SIG-M5 (cell line): ENCODE data around the gene HAND1.

ENCODE experiments used
- DNase-seq: peaks from one replicate; lab custom pipeline; 2025; lab: John Stamatoyannopoulos, UW

Gene HAND1

DNA sequence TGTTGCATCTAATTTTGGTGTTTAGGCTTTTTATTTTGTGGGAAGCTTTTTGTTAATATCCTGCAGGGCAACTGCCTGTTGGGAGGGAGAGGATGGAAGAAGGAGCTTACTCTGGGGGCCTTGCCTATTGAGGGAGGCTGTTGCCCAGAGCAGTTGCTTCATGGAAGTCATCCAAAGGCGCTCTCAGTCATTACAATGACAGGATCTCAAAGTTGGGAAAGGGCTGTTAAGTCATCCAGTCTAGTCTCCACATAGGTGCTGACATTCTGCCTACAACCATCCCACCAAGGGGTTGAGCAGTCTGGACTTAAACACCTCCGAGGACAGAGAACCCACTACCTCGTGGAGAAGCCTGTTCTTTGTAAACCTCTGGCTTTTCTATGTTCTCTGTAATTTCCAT lies 19.0 kb downstream of the HAND1 start:
- no peak for DNase-seq

GRCh38 chr5:154456540-154456939 lies 21.5 kb downstream of the HAND1 start:
- DNase-seq, result no peak

DNA sequence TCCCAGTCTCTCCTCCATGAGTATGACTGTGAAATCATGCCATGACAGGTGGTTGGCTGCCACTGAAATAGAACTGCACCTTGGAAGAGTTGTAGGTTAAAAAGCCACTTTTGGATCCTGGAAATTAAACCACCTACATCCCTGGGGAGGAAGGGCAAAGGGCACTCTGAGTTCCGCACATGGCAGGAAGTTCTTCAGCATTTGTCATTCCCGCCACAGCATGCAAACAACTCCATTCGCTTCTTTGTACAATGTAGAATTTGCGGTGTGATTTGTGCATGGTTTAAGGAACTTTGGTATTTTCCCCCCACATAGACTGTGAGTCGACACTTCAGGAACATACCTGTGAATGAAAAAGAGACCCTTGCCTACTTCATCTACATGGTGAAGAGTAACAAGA lies 22.4 kb downstream of the HAND1 start:
- no peak for DNase-seq

GRCh38 chr5:154451957-154452356 lies 26.1 kb downstream of the HAND1 start:
- DNase-seq, result no peak

- no peak for DNase-seq
These were observed 28.2 kb downstream of the HAND1 start for GRCh38 chr5:154449786-154450185.

GRCh38 chr5:154447089-154447725 lies 30.8 kb downstream of the HAND1 start:
- DNase-seq, result no peak

DNA sequence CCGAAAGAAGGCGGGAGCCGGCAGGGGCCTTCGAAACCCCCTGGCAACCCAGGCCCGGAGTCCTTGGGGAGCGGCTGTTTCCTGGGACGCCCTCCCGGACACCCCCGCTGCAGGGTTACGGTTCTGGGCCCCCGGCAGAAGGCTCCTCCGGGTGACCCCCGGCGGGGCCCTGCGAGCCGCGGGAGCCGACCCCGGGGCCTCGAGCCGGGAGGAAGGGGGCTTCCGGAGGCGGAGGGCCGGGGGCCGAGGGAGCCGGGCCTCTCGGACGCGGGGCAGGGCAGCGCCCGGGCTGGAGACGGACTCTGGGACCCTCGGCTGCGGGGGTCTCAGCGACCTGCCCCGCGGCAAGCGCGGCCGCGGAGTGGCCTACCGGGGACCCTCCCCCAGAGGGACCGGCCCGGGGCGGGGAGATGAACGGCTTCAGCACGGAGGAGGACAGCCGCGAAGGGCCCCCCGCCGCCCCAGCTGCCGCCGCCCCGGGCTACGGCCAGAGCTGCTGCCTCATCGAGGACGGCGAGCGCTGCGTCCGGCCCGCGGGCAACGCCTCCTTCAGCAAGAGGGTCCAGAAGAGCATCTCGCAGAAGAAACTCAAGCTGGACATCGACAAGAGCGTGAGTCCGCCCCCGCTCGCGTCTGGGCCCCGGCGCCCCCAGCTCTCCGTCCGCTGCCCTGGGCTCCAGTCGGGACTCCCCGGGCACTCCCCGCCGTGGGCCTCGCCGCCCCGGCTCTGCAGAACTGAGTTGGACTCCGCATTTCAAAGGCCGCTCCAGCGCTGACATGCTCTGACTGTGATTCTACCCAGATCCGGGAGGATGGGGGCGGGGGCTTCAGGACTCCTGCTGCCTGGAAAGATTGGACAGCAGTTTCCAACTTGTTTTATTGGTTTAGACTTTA lies 31.6 kb downstream of the HAND1 start:
- DNase-seq, result no peak

DNA sequence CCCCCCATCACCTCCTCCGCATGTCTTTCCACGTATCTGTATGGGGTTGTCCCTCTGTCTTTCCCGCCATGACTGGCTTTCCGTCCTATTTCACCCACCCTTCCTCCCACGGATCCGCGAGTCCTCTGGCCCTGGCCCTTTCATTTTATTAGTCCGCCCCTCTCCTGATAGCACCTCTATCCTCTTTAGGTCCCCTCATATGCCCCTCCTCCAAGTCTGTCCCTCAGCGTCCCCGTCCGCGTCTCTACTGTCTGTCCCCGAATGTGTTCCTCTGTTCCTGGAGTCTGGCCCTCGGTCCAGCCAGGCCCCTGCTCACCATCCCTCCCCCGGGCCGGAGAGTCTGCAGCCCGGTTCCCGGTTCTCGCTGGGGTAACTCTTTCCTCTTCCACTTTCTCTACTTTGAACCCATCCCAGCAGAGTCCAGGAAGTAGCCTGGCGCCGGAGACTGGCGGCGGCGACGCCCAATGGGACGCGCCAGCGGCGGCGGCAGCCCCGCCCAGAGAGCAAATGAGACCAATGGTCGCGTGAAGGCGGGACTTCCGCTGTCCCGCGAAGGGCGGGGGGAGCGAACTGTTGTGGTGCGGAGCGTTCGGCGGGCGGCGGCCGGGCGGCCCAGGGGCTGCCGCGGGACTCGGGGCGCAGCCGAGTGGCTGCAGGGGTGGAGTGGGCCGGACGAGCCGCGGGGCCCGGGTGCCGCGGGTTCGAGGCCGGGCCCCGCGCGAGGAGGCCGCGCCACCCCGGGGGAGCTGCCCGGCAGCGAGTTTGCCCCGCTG lies 32.4 kb downstream of the HAND1 start, which contains the start of gene SAP30L:
TSS of gene SAP30L (plus strand) at position 576 of the 773 bp plus-strand sequence. CDS start 608 bp downstream, outside the sequence.
- DNase-seq, result peak; percentile 51

DNA sequence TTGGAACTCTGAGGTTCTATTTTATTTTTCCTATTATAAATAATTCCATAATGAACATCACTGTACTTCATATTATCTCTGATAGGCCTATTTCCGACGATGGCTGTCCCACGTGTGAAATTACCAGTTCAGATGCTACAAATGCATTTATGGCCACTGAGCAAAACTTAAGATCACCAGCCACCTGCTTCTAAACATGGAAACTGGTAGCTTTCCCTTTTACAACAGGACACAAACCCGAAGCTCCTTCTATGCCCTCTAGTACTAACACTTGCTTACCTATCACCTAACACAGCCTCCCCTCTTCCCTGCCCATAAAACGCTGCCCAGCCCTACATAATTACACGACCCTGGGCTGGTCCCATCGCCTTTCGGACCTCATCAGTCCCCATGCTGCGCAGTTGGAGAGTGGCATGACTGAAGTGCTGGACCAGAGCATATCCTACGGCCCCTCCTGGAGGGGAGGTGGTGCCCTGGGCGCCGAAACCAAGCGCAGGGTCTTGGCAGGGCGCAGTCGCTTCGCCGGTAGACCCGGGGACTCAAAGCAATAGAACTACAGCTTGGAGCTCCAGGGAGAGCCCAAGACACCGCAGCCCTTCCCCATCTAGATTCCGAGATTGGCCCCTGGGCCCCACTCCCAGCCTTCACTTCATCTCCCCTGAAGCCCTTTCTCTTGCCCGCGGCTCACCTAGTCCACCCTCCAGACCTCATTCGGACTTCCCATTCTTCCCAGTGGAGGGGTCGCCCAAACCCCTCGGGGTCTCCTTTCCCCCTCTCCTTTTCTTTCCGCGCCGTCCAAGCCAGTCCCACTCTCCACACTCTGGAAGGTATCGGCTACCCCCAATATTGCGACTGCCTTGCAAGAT lies 33.2 kb downstream of the HAND1 start:
- no peak for DNase-seq

DNA sequence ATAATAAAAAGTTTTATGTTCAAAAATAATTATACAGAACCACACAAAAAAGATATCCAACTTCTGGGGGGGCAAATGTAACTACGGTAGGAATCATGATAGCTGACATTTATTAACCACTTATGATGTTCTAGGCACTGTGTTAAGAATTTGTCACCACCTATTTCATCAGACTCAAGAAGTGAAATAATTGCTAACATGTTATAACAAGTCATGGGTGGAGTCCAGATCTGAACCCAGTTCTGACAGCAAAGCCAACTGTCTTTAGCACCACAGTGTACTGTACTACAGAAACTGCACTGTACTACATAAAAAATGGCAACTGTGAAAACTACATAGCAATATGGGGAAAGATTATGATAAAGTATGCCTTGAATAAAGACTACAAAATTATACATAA lies 35.2 kb downstream of the HAND1 start:
- no peak for DNase-seq

DNA sequence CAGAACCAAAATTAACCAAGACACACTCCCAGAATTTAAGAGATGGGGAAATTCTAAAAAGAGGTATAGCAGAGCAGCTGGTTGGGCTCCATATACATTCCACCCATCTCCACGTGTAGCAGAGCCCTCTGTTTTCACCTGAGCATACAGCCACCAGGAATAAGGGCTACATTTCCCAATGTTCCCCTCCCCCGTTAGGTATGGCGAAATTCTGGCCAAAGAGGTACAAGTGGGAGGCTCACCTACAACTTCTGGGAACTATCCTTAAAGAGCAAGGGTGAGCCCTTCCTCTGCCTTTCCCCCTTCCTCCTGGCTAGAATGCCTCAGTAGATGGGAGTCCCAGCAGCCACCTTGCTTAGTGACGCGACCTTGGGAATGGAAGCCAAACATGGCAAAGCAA lies 37.5 kb downstream of the HAND1 start:
- no peak for DNase-seq

DNA sequence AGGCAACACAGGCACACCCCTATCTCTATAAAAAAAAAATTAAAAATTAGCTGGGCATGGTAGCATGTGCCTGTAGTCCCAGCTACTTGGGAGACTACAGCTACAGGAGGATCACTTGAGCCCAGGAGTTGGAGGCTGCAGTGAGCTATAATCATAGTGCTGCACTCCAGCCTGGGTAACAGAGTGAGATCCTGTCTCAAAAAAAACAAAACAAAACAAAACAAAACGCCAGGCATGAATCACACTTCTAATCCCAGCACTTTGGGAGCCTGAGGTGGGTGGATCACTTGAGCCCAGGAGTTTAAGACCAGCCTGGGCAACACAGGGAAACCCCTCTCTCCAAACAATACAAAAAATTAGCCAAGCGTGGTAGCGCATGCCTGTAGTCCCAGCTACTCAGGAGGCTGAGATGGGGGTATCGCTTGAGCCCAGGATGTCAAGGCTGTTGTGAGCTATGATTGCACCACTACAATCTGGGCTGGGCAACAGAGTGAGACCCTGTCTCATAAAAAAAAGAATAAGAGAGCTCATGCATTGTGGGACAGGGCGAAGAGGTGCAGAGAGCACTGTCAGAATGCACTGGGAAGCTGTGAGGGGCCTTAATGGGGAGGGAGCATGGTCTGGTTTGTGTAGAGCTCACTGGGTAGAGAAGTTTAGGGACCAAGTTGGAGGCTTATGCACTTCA lies 40.6 kb downstream of the HAND1 start:
- no peak for DNase-seq

GRCh38 chr5:154435226-154435625 lies 42.8 kb downstream of the HAND1 start:
- no peak for DNase-seq

- no peak for DNase-seq
These were observed 46.9 kb downstream of the HAND1 start for GRCh38 chr5:154430961-154431630.

DNA sequence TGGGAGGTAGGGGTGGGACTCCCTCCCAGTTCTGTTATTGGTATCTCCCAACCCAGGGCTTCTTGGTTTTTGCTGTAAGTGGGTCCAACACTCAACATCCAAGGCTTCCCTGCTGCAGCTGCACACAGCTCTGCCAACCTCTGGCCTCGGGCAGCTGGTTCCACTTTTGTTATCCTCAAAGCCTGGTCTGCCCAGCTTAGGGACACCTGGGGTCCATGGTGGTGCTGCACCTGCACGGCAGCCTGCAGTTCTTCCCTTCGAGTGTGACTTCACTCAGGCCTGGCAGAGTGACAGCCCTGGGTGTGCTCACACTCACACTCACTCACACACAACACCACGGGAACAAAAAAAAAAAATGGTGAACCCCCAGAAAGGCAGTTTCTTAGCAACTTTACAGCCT lies 47.6 kb downstream of the HAND1 start:
- no peak for DNase-seq

DNA sequence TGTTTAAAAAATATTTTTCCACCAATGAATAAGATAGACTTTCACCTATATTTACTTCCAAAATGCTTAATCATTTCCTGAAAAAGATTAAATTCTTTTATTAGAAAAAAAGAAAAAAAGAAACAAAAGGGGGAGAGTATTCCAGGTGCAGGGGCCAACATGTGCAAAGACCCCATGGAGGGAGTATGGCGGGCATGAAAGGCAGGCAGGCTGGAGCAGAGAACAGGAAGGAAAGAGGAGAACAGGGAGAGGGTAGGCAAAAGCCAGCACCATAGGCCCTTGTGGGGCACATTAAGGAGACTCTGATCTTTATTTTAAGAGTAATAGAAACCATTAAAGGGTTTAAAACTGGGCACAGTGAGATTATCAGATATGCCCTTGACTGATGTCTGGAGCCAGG lies 48.7 kb downstream of the HAND1 start:
- no peak for DNase-seq

DNA sequence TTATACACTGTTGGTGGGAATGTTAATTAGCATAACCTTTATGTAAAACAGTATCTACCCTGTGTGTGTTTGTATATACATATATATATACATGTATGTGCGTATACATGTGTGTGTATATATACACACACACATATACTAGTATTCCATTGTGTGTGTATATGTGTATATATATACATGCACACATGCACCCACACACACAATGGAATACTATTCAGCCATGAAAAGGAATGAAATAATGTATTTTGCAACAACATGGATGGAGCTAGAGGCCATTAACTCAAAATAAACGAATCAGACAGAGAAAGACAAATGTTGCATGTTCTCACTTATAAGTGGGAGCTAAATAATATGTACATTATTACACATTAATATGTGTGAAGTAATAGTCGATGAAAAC lies 49.8 kb downstream of the HAND1 start:
- DNase-seq, result no peak
